Cardiac septum (tissue), 1 donor: ENCODE measurements around the gene TBCB. TPM values are rescaled to one million over a fixed set of nuclear protein-coding genes. Genes with fewer than 3 reads are reported as not detected.
"Not testable (repeated sequence)": the region's sequence is repeated elsewhere in the genome, so short reads cannot be mapped to it uniquely, and the experiment has no call there.

ENCODE experiments used
- DNase-seq: peaks from one replicate; pipeline ENCODE4 v3.0.0-alpha.2; 2020; ENCODE audit warnings: low spot score
- intact Hi-C: fragments of 100-400 bp; cut with DNase I; formaldehyde crosslinking; loops from one replicate; pipeline ENCODE4 v1.14.0; 2022
- total RNA-seq: library from RNA; stranded (reverse); fragmentation: NEBNext Ultra II Directional; extraction: Animal tissue kit (Norgen Biotek cat#: 25700); gene quantifications from one replicate; pipeline ENCODE4 v1.2.1, GENCODE V29; 2021
- donor health status: DM: no; HTN: no; CAD: no.

TBCB gene
- total RNA-seq, 1 donor from 2014 or later = 142 TPM

DNA sequence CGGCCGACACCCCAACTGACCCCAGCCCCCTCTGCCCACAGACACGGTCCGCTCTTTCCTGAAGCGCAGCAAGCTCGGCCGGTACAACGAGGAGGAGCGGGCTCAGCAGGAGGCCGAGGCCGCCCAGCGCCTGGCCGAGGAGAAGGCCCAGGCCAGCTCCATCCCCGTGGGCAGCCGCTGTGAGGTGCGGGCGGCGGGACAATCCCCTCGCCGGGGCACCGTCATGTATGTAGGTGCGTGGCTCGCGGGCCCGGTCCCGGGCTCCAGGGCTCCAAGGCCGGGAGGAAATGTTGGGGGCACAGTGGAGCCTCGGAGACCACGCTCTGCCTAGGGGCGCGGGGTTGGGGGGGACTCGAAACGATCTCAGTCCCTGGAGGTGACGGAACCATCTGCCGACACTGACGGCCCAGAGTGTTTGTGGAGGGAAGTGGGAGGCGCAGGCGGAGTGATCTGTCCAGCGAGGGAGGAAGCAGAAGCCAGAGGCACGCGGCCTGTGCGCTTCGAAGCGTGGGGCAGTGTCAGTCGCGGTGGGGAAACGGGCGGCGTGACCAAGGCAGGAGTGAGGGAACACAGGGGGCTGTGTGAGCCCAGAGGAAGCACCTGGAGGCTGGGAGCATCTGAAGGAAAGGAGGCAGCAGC lies 6.3 kb downstream of the TBCB start:
- no peak for DNase-seq
- intact Hi-C loops = no loop called here

DNA sequence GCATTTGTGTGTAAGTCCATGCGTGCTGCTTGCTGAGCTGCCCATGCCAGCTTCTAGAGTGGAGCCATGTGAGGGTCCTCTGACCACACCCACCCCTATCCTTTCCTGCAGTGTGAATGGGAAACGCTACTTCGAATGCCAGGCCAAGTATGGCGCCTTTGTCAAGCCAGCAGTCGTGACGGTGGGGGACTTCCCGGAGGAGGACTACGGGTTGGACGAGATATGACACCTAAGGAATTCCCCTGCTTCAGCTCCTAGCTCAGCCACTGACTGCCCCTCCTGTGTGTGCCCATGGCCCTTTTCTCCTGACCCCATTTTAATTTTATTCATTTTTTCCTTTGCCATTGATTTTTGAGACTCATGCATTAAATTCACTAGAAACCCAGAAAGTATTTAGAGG lies 10.3 kb downstream of the TBCB start:
- intact Hi-C loops = no loop called here
- DNase-seq = no peak

DNA sequence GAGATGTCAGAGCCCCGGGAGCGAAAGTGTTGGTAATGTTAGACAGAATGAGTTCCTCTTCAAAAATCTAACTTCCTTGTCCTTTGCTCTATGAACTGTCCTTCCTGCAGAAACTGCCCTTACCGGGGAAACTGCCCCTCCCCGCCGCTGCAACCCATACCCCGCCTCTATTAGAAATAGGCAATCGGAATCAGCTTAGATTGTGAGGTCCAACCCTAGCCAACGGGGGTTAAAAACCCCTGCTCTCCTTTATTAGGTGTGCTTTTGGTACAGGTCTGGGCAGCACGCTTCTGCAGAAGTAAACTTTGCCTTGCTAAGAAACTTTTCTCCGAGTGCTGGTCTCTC lies 13.1 kb downstream of the TBCB start:
- intact Hi-C loops = loop anchor here (1.0 kb wide), 1 partner anchor 24 kb away; the partner anchor contains the start of gene COX7A1
- no peak for DNase-seq

DNA sequence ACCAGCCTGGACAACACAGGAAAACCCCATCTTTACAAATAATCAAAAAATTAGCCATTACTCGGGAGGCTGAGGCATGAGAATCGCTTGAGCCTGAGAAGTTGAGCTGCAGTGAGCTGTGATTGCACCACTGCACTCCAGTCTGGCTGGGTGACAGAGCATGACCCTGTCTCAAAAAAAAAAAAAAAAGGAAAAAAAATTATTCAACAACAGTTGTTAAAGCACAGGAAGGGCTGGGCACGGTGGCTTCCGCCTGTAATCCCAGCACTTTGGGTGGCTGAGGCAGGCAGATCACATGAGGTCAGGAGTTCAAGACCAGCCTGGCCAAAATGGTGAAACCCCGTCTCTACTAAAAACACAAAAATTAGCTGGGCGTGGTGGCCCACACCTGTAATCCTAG lies 16.0 kb downstream of the TBCB start:
- not testable (repeated sequence) for DNase-seq
- intact Hi-C loops = loop anchor here (10.0 kb wide), 1 partner anchor 644 kb away; the partner anchor contains the start of gene ZNF850

DNA sequence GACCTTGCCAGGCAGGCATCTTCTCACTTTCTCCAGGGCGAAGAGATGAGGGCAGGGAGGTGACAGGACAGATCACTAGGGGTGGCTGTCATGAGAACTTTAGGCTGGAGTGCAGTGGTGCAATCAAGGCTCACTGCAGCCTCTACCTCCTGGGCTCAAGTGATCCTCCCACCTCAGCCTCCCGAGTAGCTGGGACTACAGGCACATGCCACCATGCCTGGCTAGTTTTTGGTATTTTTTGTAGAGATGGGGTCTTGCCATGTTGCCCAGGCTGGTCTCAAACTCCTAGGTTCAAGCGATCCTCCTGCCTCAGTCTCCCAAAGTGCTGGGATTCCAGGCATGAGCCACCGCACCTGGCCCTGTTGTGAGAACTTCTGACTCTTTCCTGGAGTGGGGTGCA lies 19.6 kb downstream of the TBCB start:
- intact Hi-C loops = loop anchor here (10.0 kb wide), 1 partner anchor 640 kb away; the partner anchor contains the start of gene ZNF850

DNA sequence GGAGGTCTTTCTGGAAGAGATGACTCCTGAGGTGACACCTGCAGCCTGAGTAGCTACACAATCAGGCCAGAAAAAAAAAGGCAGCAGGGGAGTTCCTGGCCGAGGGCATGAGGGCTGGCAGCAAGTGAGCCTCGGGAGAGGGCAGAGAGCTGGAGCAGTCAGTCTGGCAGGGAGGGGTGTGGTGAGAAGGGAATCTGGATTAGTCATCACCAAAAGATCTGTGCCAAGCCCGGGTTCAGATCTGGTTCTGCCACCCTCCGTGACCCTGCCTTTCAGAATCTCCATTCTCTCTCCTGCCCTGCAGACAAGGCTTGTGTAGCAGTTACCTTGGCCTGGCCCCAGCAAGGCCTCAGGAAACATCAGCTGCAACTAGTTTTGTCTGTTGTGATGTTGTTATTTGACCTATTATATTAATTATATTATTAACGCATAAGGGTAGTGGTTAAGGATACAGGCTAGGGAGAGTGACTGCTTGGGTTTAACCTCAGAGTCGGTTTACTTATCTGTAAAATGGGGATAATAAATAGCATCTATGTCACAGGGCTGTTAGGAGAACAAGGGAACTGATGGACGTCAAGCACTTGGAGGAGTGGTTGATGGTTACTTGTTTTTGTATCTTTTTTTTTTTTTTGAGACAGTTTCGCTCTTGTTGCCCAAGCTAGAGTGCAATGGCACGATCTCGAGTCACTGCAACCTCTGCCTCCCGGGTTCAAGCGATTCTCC lies 21.9 kb downstream of the TBCB start:
- DNase-seq = peak; percentile 81
- intact Hi-C loops = loop anchor here (10.0 kb wide), 1 partner anchor 638 kb away; the partner anchor contains the start of gene ZNF850

More for the DNA sequence above, 19.6 kb downstream of the TBCB start:
- not testable (repeated sequence) for DNase-seq

DNA sequence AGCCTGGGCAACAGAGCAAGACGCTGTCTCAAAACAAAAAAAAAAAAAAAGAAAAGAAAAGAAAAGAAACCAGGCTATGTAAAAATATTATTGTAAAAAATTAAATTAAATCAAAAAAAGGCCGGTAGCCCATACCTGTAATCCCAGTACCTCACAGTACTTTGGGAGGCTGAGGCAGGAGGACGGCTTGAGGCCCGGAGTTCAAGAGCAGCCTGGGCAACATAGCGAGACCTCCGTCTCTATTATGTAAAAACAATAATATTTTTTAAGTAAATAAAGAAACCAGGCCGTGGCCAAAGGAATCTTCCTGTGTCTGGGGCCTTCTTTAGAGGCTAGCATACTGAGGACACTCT lies 23.8 kb downstream of the TBCB start:
- intact Hi-C loops = loop anchor here (10.0 kb wide), 1 partner anchor 636 kb away; the partner anchor contains the start of gene ZNF850
- DNase-seq = no peak

DNA sequence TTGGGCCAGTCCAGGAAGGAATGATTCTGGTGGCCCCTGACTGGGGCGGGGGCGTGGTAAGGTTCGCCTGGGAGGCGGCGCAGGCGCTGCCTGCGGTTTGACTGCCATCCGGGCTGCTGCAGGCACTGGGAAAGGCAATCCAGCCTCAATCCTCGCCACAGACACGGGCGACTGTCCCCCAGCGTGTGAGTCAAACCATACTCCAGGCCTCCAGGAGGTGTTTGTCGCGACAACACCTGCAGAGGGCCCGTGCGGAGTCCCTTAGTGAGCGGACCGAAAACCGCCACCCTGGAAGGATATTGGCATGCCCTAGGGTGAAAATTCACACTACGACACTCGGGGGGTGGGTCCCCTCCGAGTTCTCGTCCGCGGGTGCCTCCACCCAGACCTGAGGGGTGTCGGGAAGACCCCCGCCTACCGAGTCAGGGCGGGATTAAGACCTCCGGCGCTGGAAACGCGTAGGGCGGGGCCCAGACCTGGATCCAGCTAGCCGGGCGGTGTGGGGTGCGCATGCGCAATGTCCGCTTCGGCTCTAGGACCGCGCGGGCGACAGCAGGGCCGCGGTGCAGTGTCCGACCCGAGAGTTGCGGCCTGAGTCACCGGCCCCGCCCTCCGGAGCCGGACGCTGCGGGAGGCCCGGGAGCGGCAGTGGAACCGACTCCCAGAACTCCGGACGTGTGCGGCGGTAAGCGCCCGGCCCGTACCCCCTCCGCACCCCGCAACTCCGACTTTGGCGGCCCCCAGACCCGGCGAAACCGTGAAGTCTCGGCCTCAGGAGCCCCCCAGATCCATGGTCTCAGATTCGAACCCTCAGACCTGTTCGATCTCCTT lies 24.4 kb downstream of the TBCB start, which contains the start of gene CAPNS1:
Gene CAPNS1, plus strand, starts transcription at position 594 of the 831 bp plus-strand sequence. CDS start 946 bp downstream, outside the sequence.
- peak; percentile 99 for DNase-seq
- intact Hi-C loops = loop anchor here (10.0 kb wide), 1 partner anchor 635 kb away; the partner anchor contains the start of gene ZNF850

DNA sequence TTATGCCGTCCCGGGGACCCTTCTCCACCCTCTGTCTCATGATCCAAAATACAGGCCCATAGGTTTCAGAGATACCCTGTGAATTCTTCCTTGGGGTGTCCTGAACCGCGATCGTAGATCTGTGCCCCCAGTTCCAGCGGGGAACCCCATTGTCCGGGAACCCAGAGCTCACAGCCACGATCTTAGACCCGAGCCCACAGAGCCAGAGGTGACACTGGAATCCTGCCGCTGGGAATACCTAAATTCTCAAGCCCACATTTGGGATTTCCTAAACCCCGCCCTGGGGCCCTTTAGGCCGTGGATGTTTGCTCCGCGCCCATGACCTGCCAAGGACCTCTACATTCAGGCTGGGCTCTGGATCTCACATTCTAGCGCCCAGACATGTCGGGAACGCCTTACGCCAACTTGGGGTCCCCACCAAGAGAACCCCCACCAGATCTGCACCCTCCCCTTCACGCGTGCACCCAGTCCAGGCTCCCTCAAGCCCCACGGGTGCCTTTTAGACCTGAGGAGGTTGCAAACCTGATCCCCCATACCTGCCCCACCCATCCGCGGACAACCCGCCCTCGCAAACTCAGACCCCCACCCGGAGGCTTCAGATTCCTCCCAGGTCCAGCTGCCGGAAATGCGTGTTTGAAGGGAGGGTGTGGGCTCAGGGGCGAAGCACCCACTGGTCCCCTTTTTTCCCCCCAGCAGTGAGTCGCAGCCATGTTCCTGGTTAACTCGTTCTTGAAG lies 25.2 kb downstream of the TBCB start:
- peak; percentile 79 for DNase-seq
- intact Hi-C loops = no loop called here

DNA sequence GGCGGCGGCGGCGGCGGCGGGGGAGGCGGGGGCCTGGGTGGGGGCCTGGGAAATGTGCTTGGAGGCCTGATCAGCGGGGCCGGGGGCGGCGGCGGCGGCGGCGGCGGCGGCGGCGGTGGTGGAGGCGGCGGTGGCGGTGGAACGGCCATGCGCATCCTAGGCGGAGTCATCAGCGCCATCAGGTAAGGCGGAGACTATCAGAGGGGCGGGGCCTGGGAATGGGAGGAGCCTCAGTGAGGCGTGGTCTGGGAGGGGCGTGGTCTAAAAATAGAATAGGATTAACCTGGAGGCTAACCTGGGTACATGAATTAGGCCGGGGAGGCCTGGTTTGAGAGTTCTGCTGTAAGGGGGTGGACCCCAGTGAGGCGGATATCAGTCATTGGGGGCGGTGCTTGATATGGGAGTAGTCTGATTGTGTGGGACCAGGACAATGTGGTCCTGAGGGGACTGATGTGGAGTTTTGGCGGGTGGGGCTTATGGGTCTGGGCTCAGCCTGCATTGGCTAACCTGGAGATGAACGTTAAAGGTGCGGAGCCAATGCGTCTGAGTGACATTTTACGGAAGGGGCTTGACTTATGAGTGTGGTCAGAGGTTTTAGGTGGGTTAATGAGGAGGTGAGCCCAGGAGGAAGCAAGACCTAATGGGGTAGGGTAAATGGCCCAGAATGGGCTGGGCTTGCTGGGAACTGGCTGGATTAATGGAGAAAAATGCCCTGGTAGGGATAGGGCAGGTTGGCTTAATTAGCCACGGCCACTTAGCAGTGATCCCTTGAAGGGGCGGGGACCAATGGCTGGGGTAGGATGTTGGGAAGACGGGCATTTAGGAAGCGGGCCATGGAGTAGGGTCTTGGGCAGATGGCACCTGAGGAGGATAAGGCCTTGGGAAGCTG lies 26.0 kb downstream of the TBCB start:
- DNase-seq = peak; percentile 95
- intact Hi-C loops = no loop called here

DNA sequence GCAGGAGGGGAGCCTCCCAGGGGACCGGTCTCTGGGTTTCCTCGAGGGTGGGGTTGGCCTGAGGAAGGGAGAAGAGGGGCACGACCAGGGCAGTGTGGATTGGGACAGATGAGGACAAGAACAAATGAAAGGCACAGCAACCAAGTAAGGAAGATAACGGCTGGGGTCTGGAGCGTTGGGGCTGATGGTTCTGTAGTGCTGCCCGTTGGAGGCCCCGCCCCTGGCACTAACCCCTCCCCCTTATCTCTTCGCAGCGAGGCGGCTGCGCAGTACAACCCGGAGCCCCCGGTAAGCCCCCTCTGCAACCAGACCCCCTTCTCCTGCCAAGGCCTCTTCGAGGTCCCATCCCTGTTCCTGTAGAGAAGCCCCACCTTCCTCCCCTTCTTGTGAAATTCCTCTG lies 26.8 kb downstream of the TBCB start:
- no peak for DNase-seq
- intact Hi-C loops = loop anchor here (1.0 kb wide), 1 partner anchor 9 kb away; no protein-coding TSS in a partner anchor

DNA sequence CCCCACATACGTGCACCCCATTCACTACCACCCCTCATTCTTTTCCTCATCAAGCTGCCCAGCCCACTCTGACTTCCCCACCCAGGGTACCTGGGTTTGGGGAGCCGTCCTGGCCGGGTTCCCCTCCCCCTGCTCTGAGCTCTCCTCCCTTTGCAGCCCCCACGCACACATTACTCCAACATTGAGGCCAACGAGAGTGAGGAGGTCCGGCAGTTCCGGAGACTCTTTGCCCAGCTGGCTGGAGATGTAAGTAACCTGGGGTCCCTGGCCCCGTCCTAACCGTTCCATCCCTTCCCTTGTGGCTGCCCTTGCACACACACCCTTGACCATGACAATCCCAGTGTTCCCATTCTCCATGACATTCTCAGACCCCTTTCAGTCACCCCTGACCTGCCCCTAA lies 27.2 kb downstream of the TBCB start:
- DNase-seq = no peak
- intact Hi-C loops = loop anchor here (1.0 kb wide), 1 partner anchor 9 kb away; no protein-coding TSS in a partner anchor

DNA sequence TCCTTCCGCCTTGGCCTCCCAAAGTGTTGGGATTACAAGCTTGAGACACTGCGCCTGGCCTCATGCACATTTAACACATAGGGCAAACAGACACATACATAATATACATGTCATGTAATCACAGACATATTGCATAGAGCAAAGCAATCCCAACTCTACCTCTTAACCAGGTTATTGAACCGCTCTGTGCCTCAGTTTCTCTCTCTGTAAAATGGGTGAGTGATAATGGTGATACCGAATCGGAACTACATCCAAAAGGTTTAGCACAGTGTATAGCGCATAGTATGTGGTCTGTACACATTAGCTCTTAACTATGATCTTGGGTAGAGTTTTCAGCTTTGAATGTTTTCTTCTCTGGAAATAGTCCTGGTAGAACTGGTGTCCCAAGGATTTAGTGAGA lies 29.4 kb downstream of the TBCB start:
- intact Hi-C loops = no loop called here

DNA sequence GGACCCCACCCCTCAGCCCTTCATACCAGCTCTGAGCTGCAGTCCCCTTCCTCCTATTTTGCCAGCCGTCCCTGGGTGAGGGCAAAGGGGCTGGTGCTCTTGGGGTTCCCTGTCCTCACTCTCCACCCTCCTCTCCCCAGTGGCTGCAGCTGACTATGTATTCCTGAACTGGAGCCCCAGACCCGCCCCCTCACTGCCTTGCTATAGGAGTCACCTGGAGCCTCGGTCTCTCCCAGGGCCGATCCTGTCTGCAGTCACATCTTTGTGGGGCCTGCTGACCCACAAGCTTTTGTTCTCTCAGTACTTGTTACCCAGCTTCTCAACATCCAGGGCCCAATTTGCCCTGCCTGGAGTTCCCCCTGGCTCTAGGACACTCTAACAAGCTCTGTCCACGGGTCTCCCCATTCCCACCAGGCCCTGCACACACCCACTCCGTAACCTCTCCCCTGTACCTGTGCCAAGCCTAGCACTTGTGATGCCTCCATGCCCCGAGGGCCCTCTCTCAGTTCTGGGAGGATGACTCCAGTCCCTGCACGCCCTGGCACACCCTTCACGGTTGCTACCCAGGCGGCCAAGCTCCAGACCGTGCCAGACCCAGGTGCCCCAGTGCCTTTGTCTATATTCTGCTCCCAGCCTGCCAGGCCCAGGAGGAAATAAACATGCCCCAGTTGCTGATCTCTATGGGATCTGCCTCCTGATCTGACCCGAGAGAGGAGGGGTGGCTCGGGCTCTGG lies 34.6 kb downstream of the TBCB start:
- intact Hi-C loops = no loop called here
- no peak for DNase-seq

More for the DNA sequence above, 29.4 kb downstream of the TBCB start:
- no peak for DNase-seq

DNA sequence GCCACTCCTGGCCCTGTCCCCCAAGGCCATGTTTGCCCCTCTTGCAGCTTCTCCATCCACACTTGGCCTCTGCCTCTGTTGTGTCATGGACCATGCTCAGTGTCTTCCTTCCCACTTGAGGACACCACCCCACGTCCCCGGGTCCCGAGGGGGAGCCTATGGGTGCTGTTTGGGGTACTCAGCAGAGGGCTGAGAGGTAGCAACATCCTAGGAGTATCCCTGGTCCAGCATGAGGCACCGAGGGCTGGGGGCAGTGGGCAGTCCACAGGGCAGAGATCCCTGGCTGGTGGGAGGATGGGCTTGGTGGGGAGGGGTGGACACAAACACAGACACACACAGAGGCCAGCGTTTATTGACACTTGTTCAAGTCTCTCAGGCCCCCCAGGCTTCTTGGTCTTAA lies 35.3 kb downstream of the TBCB start:
- no peak for DNase-seq

DNA sequence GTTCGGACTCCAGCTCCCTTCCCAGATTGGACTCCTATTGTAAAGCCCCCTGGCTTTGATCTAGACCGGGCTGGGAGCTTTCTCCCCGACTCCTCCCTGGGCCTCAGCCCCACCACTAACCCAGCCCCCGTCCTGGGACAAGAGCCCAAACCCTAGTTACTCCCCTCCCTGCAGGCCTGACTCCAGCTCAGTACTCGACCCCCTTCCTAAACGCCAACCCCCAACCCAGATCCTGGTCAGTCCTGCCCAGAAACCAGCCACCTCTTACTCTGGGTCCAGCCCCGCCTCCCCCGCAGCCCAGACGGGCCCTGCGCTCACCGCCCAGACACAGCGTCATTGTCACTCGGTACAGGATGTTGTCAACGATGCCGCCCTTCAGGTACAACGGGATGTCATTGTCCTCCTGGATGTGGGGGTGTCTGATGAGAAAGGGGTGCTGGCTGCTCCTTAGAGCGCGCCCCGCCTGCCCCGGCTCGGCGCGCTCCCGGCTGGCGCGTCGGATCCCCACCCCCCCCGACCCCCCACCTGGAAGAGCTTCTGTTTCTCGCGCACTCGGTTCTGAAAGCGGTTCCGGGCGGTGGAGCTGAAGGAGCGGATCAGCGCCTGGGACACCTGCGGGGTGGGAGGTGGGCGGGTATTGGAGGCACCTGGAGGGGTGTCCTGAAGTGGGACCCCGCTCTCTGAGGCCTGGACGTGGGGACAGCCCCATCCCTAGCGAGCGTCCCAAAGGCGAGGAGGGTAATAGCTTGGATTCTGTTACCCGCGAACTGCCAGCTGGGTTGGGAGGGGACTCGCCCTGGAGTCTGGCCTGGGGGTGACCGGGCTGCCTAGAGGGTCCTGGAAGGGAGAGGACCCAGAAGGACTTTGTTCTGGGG lies 36.1 kb downstream of the TBCB start:
- peak; percentile 82 for DNase-seq

More for the DNA sequence above, 35.3 kb downstream of the TBCB start:
- intact Hi-C loops = no loop called here

DNA sequence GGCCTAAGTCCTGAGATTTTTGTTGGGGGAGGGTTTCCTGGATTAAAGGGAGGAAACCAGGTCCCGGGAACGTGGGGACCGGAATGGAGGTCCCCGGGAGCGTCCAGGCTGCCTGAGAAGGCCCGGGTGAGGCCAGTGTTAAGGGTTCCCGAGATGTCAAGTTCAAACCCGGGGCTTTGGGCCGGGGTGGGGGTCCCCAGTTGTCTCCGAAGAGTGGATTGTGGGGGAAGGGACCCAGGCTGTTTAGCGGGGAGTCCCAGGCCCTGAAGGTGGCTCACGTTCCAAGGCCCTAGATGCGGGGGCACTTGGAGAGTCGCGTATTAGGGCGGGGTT lies 36.7 kb downstream of the TBCB start:
- DNase-seq = no peak
- intact Hi-C loops = loop anchor here (1.0 kb wide), 1 partner anchor 24 kb away; no protein-coding TSS in a partner anchor

More for the DNA sequence above, 36.1 kb downstream of the TBCB start:
- intact Hi-C loops = loop anchor here (1.0 kb wide), 2 partner anchors 9 to 23 kb away; no protein-coding TSS in a partner anchor
